Activated naive CD4-positive, alpha-beta T cell treated with anti-CD3 and anti-CD28 coated beads, Interleukin-2, amount 50 U/mL, for 72 hours (primary cell): ENCODE measurements around the gene MYH7. TPM values are rescaled to one million over a fixed set of nuclear protein-coding genes. Genes with fewer than 3 reads are reported as not detected.
A peak's percentile ranks its signal among the peaks of the same experiment; 100 is the strongest.
"Not testable (repeated sequence)": the region's sequence is repeated elsewhere in the genome, so short reads cannot be mapped to it uniquely, and the experiment has no call there.

Experiments used
- ATAC-seq, 2 donors: fragments of 150-1000 bp; cut with Tn5 transposase; 2 replicates each; pipeline ENCODE4 v1.10.0; 2021; ENCODE audit warnings: mild to moderate bottlenecking in 2 of 2, moderate library complexity in 2 of 2
- DNase-seq, 2 donors: peaks; one replicate each; pipeline ENCODE4 v3.0.0; 2021 to 2022; ENCODE audit warnings: low spot score in 2 of 2
- H3K27ac Mint-ChIP-seq, 2 donors: one replicate each; pipeline ENCODE4 v1.8.0; 2022; ENCODE audit warnings: mild to moderate bottlenecking in 2 of 2, mixed read lengths in 2 of 2
- H3K36me3 Mint-ChIP-seq, 2 donors: one replicate each; pipeline ENCODE4 v1.8.0; 2022; ENCODE audit warnings: mixed read lengths in 2 of 2
- H3K9me3 Mint-ChIP-seq, 2 donors: one replicate each; pipeline ENCODE4 v1.8.0; 2022; ENCODE audit warnings: mixed read lengths in 2 of 2
- total RNA-seq, 2 donors: library from RNA; stranded (reverse); gene quantifications; one replicate each; pipeline ENCODE4 v1.2.3, GENCODE V29; 2022

The MYH7 gene
- total RNA-seq, 2 donors from 2014 or later, result not detected

GRCh38 chr14:23387916-23388882 is 47.3 kb downstream of the MYH7 start:
- Mint-ChIP-seq H3K9me3 (no peaks in the 10 kb centered on the region), H3K27ac (peak overlapping the region in 1 of 2 donors; percentile 2), H3K36me3 (no peaks in the 10 kb centered on the region)
- DNase-seq (no peak), ATAC-seq (no peak)

GRCh38 chr14:23386999-23387398 is 48.5 kb downstream of the MYH7 start:
- Mint-ChIP-seq H3K36me3 (no peaks in the 10 kb centered on the region), H3K9me3 (no peaks in the 10 kb centered on the region), H3K27ac (no peak overlapping the region)
- ATAC-seq (no peak), DNase-seq (no peak)

GRCh38 chr14:23386266-23386657 is 49.2 kb downstream of the MYH7 start:
- DNase-seq, ATAC-seq, H3K27ac Mint-ChIP-seq, H3K36me3 Mint-ChIP-seq, H3K9me3 Mint-ChIP-seq: not testable (repeated sequence)

- no peak for DNase-seq
- Mint-ChIP-seq H3K9me3 (no peaks in the 10 kb centered on the region), H3K27ac (no peak overlapping the region), H3K36me3 (no peaks in the 10 kb centered on the region)
- ATAC-seq, result no peak
These were observed 49.7 kb downstream of the MYH7 start for GRCh38 chr14:23385642-23386265.

GRCh38 chr14:23385244-23385641 is 50.2 kb downstream of the MYH7 start:
- H3K9me3 Mint-ChIP-seq, result no peaks in the 10 kb centered on the region
- ATAC-seq (no peak), DNase-seq (no peak)
- no peaks in the 10 kb centered on the region for H3K36me3 Mint-ChIP-seq
- no peak overlapping the region for H3K27ac Mint-ChIP-seq

GRCh38 chr14:23384364-23385080 is 50.9 kb downstream of the MYH7 start:
- H3K36me3 Mint-ChIP-seq, result no peaks in the 10 kb centered on the region
- no peak overlapping the region for H3K27ac Mint-ChIP-seq
- DNase-seq (no peak), ATAC-seq (no peak)
- H3K9me3 Mint-ChIP-seq, result no peaks in the 10 kb centered on the region

- Mint-ChIP-seq H3K9me3 (no peaks in the 10 kb centered on the region), H3K36me3 (no peaks in the 10 kb centered on the region), H3K27ac (no peak overlapping the region)
- ATAC-seq (no peak), DNase-seq (no peak)
These were observed 52.6 kb downstream of the MYH7 start for GRCh38 chr14:23382731-23383440.

- no peaks in the 10 kb centered on the region for H3K36me3 Mint-ChIP-seq
- no peak for ATAC-seq
- no peak overlapping the region for H3K27ac Mint-ChIP-seq
- DNase-seq, result no peak
- no peaks in the 10 kb centered on the region for H3K9me3 Mint-ChIP-seq
These were observed 53.2 kb downstream of the MYH7 start for GRCh38 chr14:23382276-23382675.

- no peaks in the 10 kb centered on the region for H3K9me3 Mint-ChIP-seq
- no peak for ATAC-seq
- H3K36me3 Mint-ChIP-seq, result no peaks in the 10 kb centered on the region
- no peak for DNase-seq
- H3K27ac Mint-ChIP-seq, result no peak overlapping the region
These were observed 53.6 kb downstream of the MYH7 start for GRCh38 chr14:23381871-23382270.

GRCh38 chr14:23380976-23381375 is 54.5 kb downstream of the MYH7 start:
- no peaks in the 10 kb centered on the region for H3K36me3 Mint-ChIP-seq
- no peaks in the 10 kb centered on the region for H3K9me3 Mint-ChIP-seq
- ATAC-seq, result no peak
- no peak overlapping the region for H3K27ac Mint-ChIP-seq
- no peak for DNase-seq

- H3K27ac Mint-ChIP-seq, result no peak overlapping the region
- DNase-seq (no peak), ATAC-seq (peak; percentile 26 to 42)
- H3K9me3 Mint-ChIP-seq, result no peaks in the 10 kb centered on the region
- H3K36me3 Mint-ChIP-seq, result no peaks in the 10 kb centered on the region
These were observed 55.1 kb downstream of the MYH7 start for GRCh38 chr14:23380197-23380914.

- Mint-ChIP-seq H3K36me3 (no peaks in the 10 kb centered on the region), H3K27ac (no peak overlapping the region), H3K9me3 (no peaks in the 10 kb centered on the region)
- ATAC-seq (peak; percentile 88 to 93), DNase-seq (peak in 1 of 2 donors; percentile 76)
These were observed 55.9 kb downstream of the MYH7 start for GRCh38 chr14:23379366-23380196.

- ATAC-seq, result no peak
- DNase-seq, result no peak
- Mint-ChIP-seq H3K27ac (peak overlapping the region in 1 of 2 donors; percentile 1), H3K9me3 (no peaks in the 10 kb centered on the region), H3K36me3 (no peaks in the 10 kb centered on the region)
These were observed 56.7 kb downstream of the MYH7 start for GRCh38 chr14:23378612-23379220.

GRCh38 chr14:23377573-23378563 is 57.6 kb downstream of the MYH7 start:
- Mint-ChIP-seq H3K27ac (peak overlapping the region in 1 of 2 donors; percentile 69), H3K36me3 (no peaks in the 10 kb centered on the region), H3K9me3 (no peaks in the 10 kb centered on the region)
- DNase-seq (no peak), ATAC-seq (no peak)
